Panc1 (cell line): ENCODE data around the gene SLC25A6. TPM values are rescaled to one million over a fixed set of nuclear protein-coding genes. Genes with fewer than 3 reads are reported as not detected.

Experiments used
- ATAC-seq: fragments of 200-7000 bp; cut with Tn5 transposase; 2 replicates; pipeline ENCODE4 v1.9.1; 2020; ENCODE audit warnings: mild to moderate bottlenecking, moderate library complexity
- BruUV-seq: library from RNA; stranded (reverse); fragments of 400-500 nt; replicated peaks from 2 replicates; lab custom pipeline; 2021; lab: Mats Ljungman, UMichigan
- CTCF ChIA-PET: fragments of 300-600 bp; sonication (Branson Sonifier 250); formaldehyde crosslinking; loops from one replicate; lab custom pipeline; 2022; ENCODE audit warnings: antibody characterized with exemption; lab: Charles Lee
- POLR2A ChIA-PET: fragments of 300-600 bp; sonication (Branson Sonifier 250); formaldehyde crosslinking; loops from one replicate; lab custom pipeline; 2022; ENCODE audit warnings: antibody characterized with exemption; lab: Charles Lee
- DNase-seq: peaks from one replicate; pipeline ENCODE4 v3.0.0-alpha.2; 2010; ENCODE audit warnings: low read depth, low spot score
- H3K27ac ChIP-seq: 2 replicates; pipeline ENCODE4 v1.5.1; 2011; ENCODE audit warnings: mild to moderate bottlenecking, low read length, inconsistent platforms
- H3K27me3 ChIP-seq: fragments of 200-500 bp; sonication (Bioruptor generic); 2 replicates; pipeline ENCODE4 v1.6.0; 2014; ENCODE audit warnings: low read length, inconsistent platforms; ENCODE audit not compliant: control insufficient read depth, insufficient read depth
- H3K36me3 ChIP-seq: fragments of 200-500 bp; sonication (Bioruptor generic); 2 replicates; pipeline ENCODE4 v1.5.1; 2014; ENCODE audit warnings: inconsistent platforms, mild to moderate bottlenecking, low read length, moderate library complexity; ENCODE audit not compliant: control insufficient read depth, insufficient read depth
- H3K4me1 ChIP-seq: 2 replicates; pipeline ENCODE4 v1.5.1; 2011; ENCODE audit warnings: inconsistent platforms, mild to moderate bottlenecking, low read length, moderate library complexity; ENCODE audit not compliant: control insufficient read depth, insufficient read depth
- H3K4me3 ChIP-seq, 2 experiments: 2 replicates each; pipeline ENCODE4 v1.5.1; 2011 to 2012; ENCODE audit warnings: low read depth in 2 of 2, low read length in 2 of 2, mild to moderate bottlenecking in 2 of 2, inconsistent platforms in 1 of 2, moderate library complexity in 1 of 2
- H3K9me3 ChIP-seq: fragments of 200-500 bp; sonication (Bioruptor generic); 2 replicates; pipeline ENCODE4 v1.5.1; 2014; ENCODE audit warnings: low read depth, mild to moderate bottlenecking, inconsistent platforms, low read length, moderate library complexity; ENCODE audit not compliant: control insufficient read depth, insufficient read depth
- CTCF ChIP-seq: fragments of 450-650 bp; IDR thresholded peaks from 2 replicates; pipeline ENCODE4 v1.5.1; 2017; ENCODE audit warnings: mild to moderate bottlenecking
- POLR2AphosphoS5 ChIP-seq: IDR thresholded peaks from 2 replicates; pipeline ENCODE4 v1.6.1; 2012; ENCODE audit warnings: mild to moderate bottlenecking, low read depth, low read length, moderate library complexity
- REST ChIP-seq, 2 experiments: IDR thresholded peaks; 2 replicates each; pipeline ENCODE4 v1.6.1; 2011 to 2012; ENCODE audit warnings: low read depth in 2 of 2, control low read depth in 1 of 2, low read length in 1 of 2, mild to moderate bottlenecking in 1 of 2, moderate library complexity in 1 of 2; ENCODE audit not compliant: insufficient read depth in 1 of 2
- SIN3A ChIP-seq: IDR thresholded peaks from 2 replicates; pipeline ENCODE4 v1.6.1; 2012; ENCODE audit warnings: low read depth, mild to moderate bottlenecking, low read length, moderate library complexity, borderline replicate concordance; ENCODE audit not compliant: insufficient read depth
- TCF7L2 ChIP-seq: IDR thresholded peaks from 2 replicates; pipeline ENCODE4 v1.6.1; 2011; ENCODE audit warnings: mild to moderate bottlenecking, low read depth, low read length, inconsistent platforms
- in situ Hi-C: cut with HindIII; loops from 2 replicates; pipeline ENCODE4 v1.10.0; 2016; ENCODE audit warnings: low sequenced_read_pairs, low pct_unique_long_range_greater_than_20kb
- intact Hi-C: fragments of 100-400 bp; cut with micrococcal nuclease; formaldehyde crosslinking; loops from one replicate; pipeline ENCODE4 v1.10.0; 2022; ENCODE audit not compliant: unreplicated experiment
- total RNA-seq: library from RNA; stranded (reverse); gene quantifications from one replicate; pipeline ENCODE4 v1.2.1, GENCODE V29; 2021; ENCODE audit not compliant: unreplicated experiment

SLC25A6 gene
- total RNA-seq, 1 experiment from 2014 or later, result 125 TPM

GRCh38 chrX:1389181-1389992, 2.5 kb downstream of the SLC25A6 start:
- H3K36me3 ChIP-seq, result peaks cover 3% of the 10 kb centered on the region; the same call in 1 of the 2 replicates
- H3K9me3 ChIP-seq, result no peaks in the 10 kb centered on the region
- TF ChIP-seq SIN3A, result no peak
- no peak for TF ChIP-seq REST (IDR thresholded peaks at IDR 0.05; ENCODE audit: insufficient read depth in 1 of 2, low read depth in 2 of 2, low read length in 1 of 2)
- TF ChIP-seq TCF7L2, result no peak
- no peak for TF ChIP-seq CTCF
- TF ChIP-seq POLR2AphosphoS5, result no peak
- no peak overlapping the region for H3K27ac ChIP-seq
- H3K27me3 ChIP-seq, result no peaks in the 10 kb centered on the region
- in situ Hi-C loops (no loop called here), intact Hi-C loops (no loop called here)
- BruUV-seq, result no TSS peak
- peaks cover 2% of the 10 kb centered on the region; the same call in 1 of the 2 replicates for H3K4me1 ChIP-seq
- ChIA-PET POLR2A (no interaction called here), CTCF (no interaction called here)
- DNase-seq, result no peak
- H3K4me3 ChIP-seq, result no peak overlapping the region
- ATAC-seq, result no peak

- intact Hi-C loops (no loop called here), in situ Hi-C loops (no loop called here)
Measured at GRCh38 chrX:1388651-1389050, 3.3 kb downstream of the SLC25A6 start.

More at GRCh38 chrX:1388651-1389050, 3.3 kb downstream of the SLC25A6 start:
- peaks cover 3% of the 10 kb centered on the region; the same call in 1 of the 2 replicates for H3K36me3 ChIP-seq
- H3K9me3 ChIP-seq, result no peaks in the 10 kb centered on the region
- ATAC-seq (no peak), DNase-seq (no peak)
- TF ChIP-seq SIN3A, result no peak
- no peaks in the 10 kb centered on the region for H3K4me1 ChIP-seq
- POLR2A ChIA-PET, result no interaction called here
- H3K27ac ChIP-seq, result no peak overlapping the region
- H3K4me3 ChIP-seq, result no peak overlapping the region
- CTCF ChIA-PET, result no interaction called here
- BruUV-seq, result no TSS peak
- no peaks in the 10 kb centered on the region for H3K27me3 ChIP-seq
